LNCAP (cell line): ENCODE results near the gene BRD7.

Source experiments
- TF ChIP-seq, protein P1 (sequence below): fragments of 450-650 bp; IDR thresholded peaks from 2 replicates; pipeline ENCODE4 v1.5.1; 2017; ENCODE audit warnings: mild to moderate bottlenecking

Gene BRD7

DNA sequence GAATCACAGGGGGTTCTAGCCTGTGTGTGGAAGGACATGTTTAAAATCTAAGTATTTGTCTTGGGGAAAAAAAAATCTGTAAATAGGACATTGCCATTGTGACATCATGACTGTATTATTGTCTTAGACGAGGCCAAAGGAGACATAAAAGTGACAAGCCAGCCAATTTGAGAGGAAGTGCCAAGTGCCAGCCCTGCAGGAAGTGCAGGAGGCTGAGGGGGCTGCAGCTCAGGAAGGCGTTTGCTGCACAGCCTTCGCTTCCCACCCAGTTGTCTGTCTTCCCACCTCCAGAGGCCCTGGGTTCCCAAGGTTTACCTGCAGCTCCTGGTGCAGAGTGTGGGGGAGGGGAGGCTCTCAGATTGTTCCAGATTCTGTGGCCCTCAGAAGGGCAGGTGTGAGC is 101.1 kb downstream of the BRD7 start:
- TF ChIP-seq, protein P1, sequence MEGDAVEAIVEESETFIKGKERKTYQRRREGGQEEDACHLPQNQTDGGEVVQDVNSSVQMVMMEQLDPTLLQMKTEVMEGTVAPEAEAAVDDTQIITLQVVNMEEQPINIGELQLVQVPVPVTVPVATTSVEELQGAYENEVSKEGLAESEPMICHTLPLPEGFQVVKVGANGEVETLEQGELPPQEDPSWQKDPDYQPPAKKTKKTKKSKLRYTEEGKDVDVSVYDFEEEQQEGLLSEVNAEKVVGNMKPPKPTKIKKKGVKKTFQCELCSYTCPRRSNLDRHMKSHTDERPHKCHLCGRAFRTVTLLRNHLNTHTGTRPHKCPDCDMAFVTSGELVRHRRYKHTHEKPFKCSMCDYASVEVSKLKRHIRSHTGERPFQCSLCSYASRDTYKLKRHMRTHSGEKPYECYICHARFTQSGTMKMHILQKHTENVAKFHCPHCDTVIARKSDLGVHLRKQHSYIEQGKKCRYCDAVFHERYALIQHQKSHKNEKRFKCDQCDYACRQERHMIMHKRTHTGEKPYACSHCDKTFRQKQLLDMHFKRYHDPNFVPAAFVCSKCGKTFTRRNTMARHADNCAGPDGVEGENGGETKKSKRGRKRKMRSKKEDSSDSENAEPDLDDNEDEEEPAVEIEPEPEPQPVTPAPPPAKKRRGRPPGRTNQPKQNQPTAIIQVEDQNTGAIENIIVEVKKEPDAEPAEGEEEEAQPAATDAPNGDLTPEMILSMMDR, result no peak

DNA sequence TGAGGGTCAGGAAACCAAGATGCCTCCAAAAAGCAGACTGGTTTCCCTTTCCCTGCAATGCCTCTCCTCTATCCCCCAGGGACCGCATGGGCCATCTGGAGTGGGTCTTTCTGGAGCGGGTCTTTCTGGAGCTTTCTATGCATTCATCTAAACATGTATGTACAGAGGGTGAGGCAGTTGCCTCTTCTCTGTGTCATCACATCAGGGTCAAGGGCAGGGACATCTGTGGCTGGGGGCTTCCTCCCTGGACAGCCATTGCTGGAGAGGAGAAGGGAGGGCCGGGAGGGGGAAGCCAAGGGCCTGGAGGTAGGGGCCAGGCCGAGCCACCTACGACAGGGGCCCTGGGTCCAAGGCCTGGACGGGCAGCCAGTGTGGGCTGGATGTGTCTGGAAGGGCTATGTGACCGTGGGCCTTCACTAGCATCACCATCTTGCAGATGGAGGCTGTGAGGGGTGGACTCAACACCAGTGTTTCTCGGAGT is 101.6 kb downstream of the BRD7 start:
- TF ChIP-seq, protein P1, result no peak

DNA sequence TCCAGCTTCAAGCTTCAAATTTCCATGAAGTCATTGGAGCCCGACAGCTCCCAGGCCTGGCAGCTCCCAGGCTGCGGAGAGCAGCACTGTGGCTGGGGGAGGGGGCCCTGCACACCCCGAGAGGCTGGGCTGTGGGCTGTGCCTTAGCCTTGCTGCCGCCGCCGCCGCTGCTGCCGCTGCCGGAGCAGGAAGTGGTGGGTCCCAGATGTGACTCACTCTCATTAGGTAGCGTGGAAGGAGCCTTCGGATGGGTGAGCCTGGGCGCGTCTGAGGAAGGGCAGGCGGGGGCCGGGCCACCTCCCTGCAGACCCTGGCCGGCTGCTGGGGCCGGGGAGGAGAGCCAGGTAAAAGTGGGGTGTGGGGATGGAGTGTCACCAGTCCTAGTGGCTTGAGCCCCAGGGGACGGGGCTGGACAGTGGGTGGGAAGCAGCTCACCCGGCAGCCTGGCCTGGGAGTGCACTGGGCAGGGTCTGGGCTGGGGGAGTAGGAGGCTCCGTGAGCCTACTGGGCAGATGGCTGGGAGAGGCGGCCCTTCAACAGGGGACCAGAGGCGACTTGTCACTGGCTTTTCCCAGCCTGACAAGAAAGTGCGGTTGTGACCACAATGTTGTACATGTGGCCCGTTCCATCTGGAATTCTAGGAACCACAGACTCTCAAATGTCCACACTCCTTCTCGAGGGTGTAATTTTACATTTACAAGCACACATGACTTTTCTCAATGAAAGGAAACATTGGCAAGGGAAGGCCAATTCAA is 102.3 kb downstream of the BRD7 start, which contains the start of gene ADCY7:
Gene ADCY7, plus strand, starts transcription at position 215 of the 755 bp plus-strand sequence. CDS start 21,629 bp downstream, outside the sequence.
- TF ChIP-seq, protein P1, result no peak
